A549 (cell line): ENCODE results near the gene KLRC2. TPM values are rescaled to one million over a fixed set of nuclear protein-coding genes. Genes with fewer than 3 reads are reported as not detected.
"Not testable (repeated sequence)": the region's sequence is repeated elsewhere in the genome, so short reads cannot be mapped to it uniquely, and the experiment has no call there.

ENCODE experiments used
- ATAC-seq, 2 experiments: fragments of 200-7000 bp in 1 of 2; fragments of >200 bp in 1 of 2; cut with Nextera tagmentation in 1 of 2; cut with Tn5 transposase in 1 of 2; 3 replicates each; pipeline versions ENCODE4 v1.8.0 to v1.9.1; 2018 to 2020; ENCODE audit warnings: mild to moderate bottlenecking in 1 of 2, moderate library complexity in 1 of 2
- CTCF ChIA-PET: fragments of 300-600 bp; sonication (Branson Sonifier 250); formaldehyde crosslinking; extraction: SDS; loops from one replicate; lab custom pipeline; 2021; ENCODE audit warnings: antibody characterized with exemption, inconsistent platforms; lab: Yijun Ruan, JAX
- POLR2A ChIA-PET: fragments of 350-600 bp; formaldehyde crosslinking; extraction: SDS; loops from one replicate; lab custom pipeline; 2021; ENCODE audit warnings: antibody characterized with exemption, inconsistent platforms; lab: Yijun Ruan, JAX
- DNase-seq, 2 experiments: peaks; one replicate each; pipeline versions ENCODE4 v3.0.0 to v3.0.0-alpha.2; 2011 to 2016; ENCODE audit warnings: low read depth in 1 of 2, low spot score in 1 of 2
- FAIRE-seq: peaks from 2 replicates; lab custom pipeline; 2011; peaks lifted over from hg19 to GRCh38; lab: Jason Lieb, UNC
- H3K27ac ChIP-seq, 2 experiments: fragments of >200 bp; sonication (Bioruptor Twin); formaldehyde crosslinking; 3 replicates each; pipeline ENCODE4 v1.5.1; 2016 to 2017
- H3K4me1 ChIP-seq: fragments of >200 bp; sonication (Bioruptor Twin); formaldehyde crosslinking; 3 replicates; pipeline ENCODE4 v1.6.1; 2016
- H3K4me2 ChIP-seq: fragments of >200 bp; sonication (Bioruptor Twin); formaldehyde crosslinking; 3 replicates; pipeline ENCODE4 v1.6.1; 2016
- H3K4me3 ChIP-seq: fragments of >200 bp; sonication (Bioruptor Twin); formaldehyde crosslinking; 3 replicates; pipeline ENCODE4 v1.5.1; 2016
- H3K9me3 ChIP-seq: fragments of >200 bp; sonication (Bioruptor Twin); formaldehyde crosslinking; 3 replicates; pipeline ENCODE4 v1.6.1; 2016
- BHLHE40 ChIP-seq: IDR thresholded peaks from 2 replicates; pipeline ENCODE4 v1.6.1; 2012; ENCODE audit warnings: low read depth, low read length, inconsistent platforms
- CBX2 ChIP-seq: fragments of 200-600 bp; sonication (generic); IDR thresholded peaks from 2 replicates; pipeline ENCODE4 v1.6.1; 2016; ENCODE audit warnings: low read depth, mild to moderate bottlenecking, borderline replicate concordance
- CBX8 ChIP-seq: fragments of 200-600 bp; sonication (generic); IDR thresholded peaks from 2 replicates; pipeline ENCODE4 v1.6.1; 2016
- FOSL2 ChIP-seq, 2 experiments: fragments of 450-650 bp in 1 of 2; fragments of >200 bp in 1 of 2; sonication (Bioruptor Twin) in 1 of 2; formaldehyde crosslinking; IDR thresholded peaks; 2 replicates each; pipeline versions ENCODE4 v1.5.0 to v1.6.1; 2016 to 2020; ENCODE audit warnings: mild to moderate bottlenecking in 1 of 2, moderate library complexity in 1 of 2
- HDAC2 ChIP-seq: fragments of 200-600 bp; sonication (generic); IDR thresholded peaks from 2 replicates; pipeline ENCODE4 v1.6.1; 2016
- HOXA7 ChIP-seq: fragments of 250-450 bp; sonication (Bioruptor Pico); IDR thresholded peaks from 2 replicates; pipeline ENCODE4 v1.5.0; 2020; ENCODE audit warnings: mild to moderate bottlenecking, moderate library complexity
- HOXB13 ChIP-seq: fragments of 250-450 bp; sonication (Bioruptor Pico); IDR thresholded peaks from 2 replicates; pipeline ENCODE4 v1.5.0; 2020; ENCODE audit warnings: low read depth, mild to moderate bottlenecking, moderate library complexity
- KDM1A ChIP-seq: fragments of 200-600 bp; sonication (generic); IDR thresholded peaks from 2 replicates; pipeline ENCODE4 v1.6.1; 2016; ENCODE audit warnings: low read depth, mild to moderate bottlenecking
- MAFK ChIP-seq: fragments of 450-650 bp; IDR thresholded peaks from 2 replicates; pipeline ENCODE4 v1.6.1; 2014; ENCODE audit not compliant: partially characterized antibody
- MAZ ChIP-seq: fragments of 150-350 bp; IDR thresholded peaks from 2 replicates; pipeline ENCODE4 v1.6.1; 2014; ENCODE audit warnings: antibody characterized with exemption, low read depth, low read length, borderline replicate concordance
- NFE2L2 ChIP-seq: fragments of 150-350 bp; conservative IDR thresholded peaks from 2 replicates; pipeline ENCODE4 v1.6.1; 2014; ENCODE audit warnings: low read length
- NR3C1 ChIP-seq: fragments of >200 bp; sonication (Bioruptor Twin); formaldehyde crosslinking; IDR thresholded peaks from 3 replicates; pipeline ENCODE4 v1.6.1; 2017
- RARB ChIP-seq: fragments of 250-450 bp; sonication (Bioruptor Pico); IDR thresholded peaks from 2 replicates; pipeline ENCODE4 v1.8.0; 2021; ENCODE audit warnings: mild to moderate bottlenecking, moderate library complexity
- RNF2 ChIP-seq: fragments of 200-600 bp; sonication (generic); IDR thresholded peaks from 2 replicates; pipeline ENCODE4 v1.6.1; 2016; ENCODE audit warnings: low read depth, mild to moderate bottlenecking, antibody characterized with exemption, moderate library complexity, borderline replicate concordance
- TP53 ChIP-seq: fragments of 250-450 bp; sonication (Bioruptor Pico); IDR thresholded peaks from 2 replicates; pipeline ENCODE4 v1.5.0; 2021; ENCODE audit warnings: mild to moderate bottlenecking, moderate library complexity
- ZC3H11A ChIP-seq: fragments of 450-650 bp; IDR thresholded peaks from 2 replicates; pipeline ENCODE4 v1.6.1; 2014; ENCODE audit warnings: antibody characterized with exemption, mild to moderate bottlenecking
- ZSCAN20 ChIP-seq: fragments of 250-450 bp; sonication (Bioruptor Pico); IDR thresholded peaks from 2 replicates; pipeline ENCODE4 v1.8.0; 2022; ENCODE audit warnings: mild to moderate bottlenecking, moderate library complexity
- WGBS: methylation state at CpG from one replicate; pipeline ENCODE4 v1.1.6; 2017; ENCODE audit errors: missing lambda C conversion rate; 5-methylcytosine and 5-hydroxymethylcytosine counted together
- polyA plus RNA-seq, 4 experiments: library from polyadenylated mRNA; depleted of rRNA in 3 of 4; stranded (reverse); fragments of >200 nt; fragmentation: RNase III in 1 of 4; extraction: RNeasy Plus Mini Kit Qiagen cat#74134 plus additional on column Dnase treatment in 1 of 4; gene quantifications; 2 replicates in 3 of 4; 3 replicates in 1 of 4; pipeline ENCODE4 v1.2.3, GENCODE V29; 2011 to 2017
- TF ChIP-seq, protein P1 (sequence below): fragments of 450-650 bp; IDR thresholded peaks from 2 replicates; pipeline ENCODE4 v1.6.1; 2014; ENCODE audit warnings: antibody characterized with exemption

Gene KLRC2
- polyA plus RNA-seq, 2 of the 4 experiments (the other 2 are of a cell fraction) = 0.25 to 0.52 TPM

DNA sequence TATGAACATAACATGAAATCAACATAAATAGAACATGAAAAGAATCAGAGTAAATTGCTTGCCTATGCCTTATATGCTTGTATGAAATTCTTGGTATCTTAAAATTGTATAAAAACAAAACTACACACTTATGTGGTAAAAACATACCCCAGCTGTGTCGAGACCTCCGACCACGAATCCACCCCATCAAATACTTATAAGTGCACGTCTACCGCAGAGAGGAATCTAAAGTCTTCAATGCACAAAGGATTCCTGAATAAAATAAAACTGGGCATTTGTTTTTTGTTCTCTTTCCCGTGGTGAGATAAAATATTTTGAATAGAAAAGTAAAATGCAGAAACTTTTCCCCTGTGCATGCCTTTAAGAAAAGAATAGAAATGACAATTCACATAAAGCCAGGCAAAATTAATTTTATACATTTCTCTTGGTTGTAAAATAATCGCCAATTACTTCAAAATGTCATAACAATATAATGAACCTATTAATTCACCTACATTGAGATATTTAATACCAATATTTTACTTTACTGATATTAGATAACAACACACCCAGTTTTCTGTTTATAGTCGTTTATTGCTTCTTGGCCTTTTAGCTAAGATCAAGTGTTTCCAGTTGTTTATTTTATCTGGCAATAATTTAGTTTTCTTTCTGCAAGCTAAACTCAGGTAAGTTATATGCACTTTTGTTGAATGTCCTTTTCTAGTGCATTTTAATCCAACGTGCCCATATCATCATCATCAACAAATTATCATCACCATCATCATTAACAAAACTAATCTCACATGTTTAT lies 47.0 kb downstream of the KLRC2 start (continued):
- TF ChIP-seq KDM1A (no peak), CBX8 (no peak)

GRCh38 chr12:10387498-10387897 lies 48.3 kb downstream of the KLRC2 start:
- H3K27ac ChIP-seq, ATAC-seq, H3K4me2 ChIP-seq, CTCF ChIA-PET, FAIRE-seq, POLR2A ChIA-PET, DNase-seq, H3K4me3 ChIP-seq: not testable (repeated sequence)
- Histone ChIP-seq H3K4me1 (peaks cover 12% of the 10 kb centered on the region), H3K9me3 (peaks cover 10% of the 10 kb centered on the region; the same call in 2 of the 3 replicates)
- WGBS = 92% methylated on average over 6 of the region's 6 CpGs

DNA sequence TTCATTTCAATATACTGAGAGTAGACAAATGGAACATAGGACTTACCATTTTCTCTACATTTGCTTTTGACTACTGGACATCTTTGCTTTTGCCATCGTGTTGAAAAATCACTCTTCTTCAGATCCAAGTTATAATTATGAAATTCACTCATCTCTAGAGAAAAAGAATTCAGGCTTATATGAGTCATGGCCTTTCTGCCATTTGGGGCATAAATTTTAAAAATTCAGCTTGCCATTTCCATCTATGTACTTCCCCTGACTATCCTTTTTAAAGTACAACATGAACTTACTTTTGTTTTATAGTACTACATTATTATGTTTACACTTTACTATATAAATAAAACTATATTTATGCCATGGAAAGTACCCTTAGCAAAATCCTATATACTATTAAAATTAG lies 49.0 kb downstream of the KLRC2 start:
- no peak overlapping the region for H3K27ac ChIP-seq
- DNase-seq (no peak), FAIRE-seq (no peak), ATAC-seq (no peak)
- peaks cover 10% of the 10 kb centered on the region; the same call in 2 of the 3 replicates for H3K9me3 ChIP-seq
- WGBS = 57% methylated on average over 1 of the region's 1 CpG
- no peak for TF ChIP-seq CBX2
- TF ChIP-seq FOSL2 (IDR thresholded peaks at IDR 0.05) = no peak
- TF ChIP-seq FOSL2 (CRISPR knock-in tag; IDR thresholded peaks at IDR 0.05) = peak; percentile 15; the same call in 1 of the 2 replicates
- peaks cover 6% of the 10 kb centered on the region; the same call in 1 of the 3 replicates for H3K4me1 ChIP-seq
- POLR2A ChIA-PET = no interaction called here
- no peak overlapping the region for H3K4me2 ChIP-seq
- CTCF ChIA-PET = no interaction called here
- no peak overlapping the region for H3K4me3 ChIP-seq

DNA sequence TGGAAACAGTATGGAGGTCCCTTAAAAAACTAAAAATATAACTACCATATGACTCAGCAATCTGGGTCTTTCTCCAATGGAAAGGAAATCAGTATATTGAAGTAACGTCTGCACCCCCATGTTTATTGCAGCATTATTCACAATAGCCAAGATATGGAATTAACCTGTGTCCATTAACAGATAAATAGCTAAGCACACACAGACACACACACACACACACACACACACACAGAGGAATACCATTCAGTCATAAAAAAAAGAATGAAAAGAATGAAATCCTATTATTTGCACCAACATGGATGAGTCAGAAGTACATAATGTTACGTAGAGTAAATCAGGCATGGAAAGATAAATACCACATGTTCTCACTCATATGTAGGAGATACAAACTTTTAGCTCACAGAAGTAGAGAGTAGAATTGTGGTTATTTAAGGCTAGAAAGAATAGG lies 50.6 kb downstream of the KLRC2 start:
- H3K4me3 ChIP-seq = no peak overlapping the region
- ChIA-PET CTCF (interaction anchor here (1.1 to 1.3 kb wide), 2 partner anchors 11 to 19 kb away, joined by 3 read pairs; no protein-coding TSS in a partner anchor), POLR2A (no interaction called here)
- no peak overlapping the region; a peak in 1 of 6 replicates for H3K27ac ChIP-seq
- peak overlapping the region; percentile 21; the same call in 1 of the 3 replicates for H3K4me2 ChIP-seq
- ATAC-seq (no peak; a peak in 1 of 6 replicates), FAIRE-seq (peak; percentile 56), DNase-seq (peak in 1 of 2 experiments; percentile 41)
- H3K9me3 ChIP-seq = peaks cover 10% of the 10 kb centered on the region; the same call in 2 of the 3 replicates
- WGBS = 48% methylated on average over 2 of the region's 2 CpGs
- peaks cover 5% of the 10 kb centered on the region; the same call in 1 of the 3 replicates for H3K4me1 ChIP-seq
- TF ChIP-seq BHLHE40 (no peak), FOSL2 (IDR thresholded peaks at IDR 0.05) (no peak), FOSL2 (CRISPR knock-in tag; IDR thresholded peaks at IDR 0.05) (peak; percentile 48; the same call in 1 of the 2 replicates), MAFK (peak; percentile 30), HOXA7 (CRISPR knock-in tag) (no peak)
- TF ChIP-seq, all 56 proteins: peak for 2

- 72% methylated on average over 3 of the region's 3 CpGs for WGBS
- FAIRE-seq (no peak), DNase-seq (no peak), ATAC-seq (no peak)
- H3K4me1 ChIP-seq = peaks cover 5% of the 10 kb centered on the region; the same call in 1 of the 3 replicates
- no peak for TF ChIP-seq NFE2L2
- TF ChIP-seq ZC3H11A = no peak
- TF ChIP-seq NR3C1 = no peak
- no peak for TF ChIP-seq ZSCAN20 (CRISPR knock-in tag)
- no peak for TF ChIP-seq HOXB13 (CRISPR knock-in tag)
- no peak for TF ChIP-seq HDAC2
- no peak for TF ChIP-seq RARB
- TF ChIP-seq TP53 = no peak
- no peak for TF ChIP-seq MAZ
- TF ChIP-seq CBX8 = no peak
- TF ChIP-seq RNF2 = no peak
- TF ChIP-seq, protein P1, sequence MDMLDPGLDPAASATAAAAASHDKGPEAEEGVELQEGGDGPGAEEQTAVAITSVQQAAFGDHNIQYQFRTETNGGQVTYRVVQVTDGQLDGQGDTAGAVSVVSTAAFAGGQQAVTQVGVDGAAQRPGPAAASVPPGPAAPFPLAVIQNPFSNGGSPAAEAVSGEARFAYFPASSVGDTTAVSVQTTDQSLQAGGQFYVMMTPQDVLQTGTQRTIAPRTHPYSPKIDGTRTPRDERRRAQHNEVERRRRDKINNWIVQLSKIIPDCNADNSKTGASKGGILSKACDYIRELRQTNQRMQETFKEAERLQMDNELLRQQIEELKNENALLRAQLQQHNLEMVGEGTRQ = no peak
- no peak overlapping the region for H3K4me3 ChIP-seq
- ChIA-PET CTCF (interaction anchor here (1.3 kb wide), 1 partner anchor 18 kb away, joined by 3 read pairs; no protein-coding TSS in a partner anchor), POLR2A (no interaction called here)
- H3K9me3 ChIP-seq = peaks cover 10% of the 10 kb centered on the region; the same call in 2 of the 3 replicates
- no peak overlapping the region; a peak in 1 of 6 replicates for H3K27ac ChIP-seq
- no peak overlapping the region for H3K4me2 ChIP-seq
Measured at GRCh38 chr12:10384191-10384590, 51.6 kb downstream of the KLRC2 start.
